ENCODE measurements around the gene PPAN.

The PPAN gene

GRCh38 chr19:10116085-10116865 is 10.1 kb downstream of the PPAN start:
- no peaks in the 10 kb centered on the region for H3K27me3 ChIP-seq
- peaks cover 26 to 31% of the 10 kb centered on the region in 2 experiments for H3K4me1 ChIP-seq (ENCODE audit: control insufficient read depth in 1 of 2, insufficient read depth in 1 of 2, low read depth in 1 of 2, low read length in 1 of 2)
- no peak overlapping the region for H3K4me3 ChIP-seq (ENCODE audit: low read depth in 1 of 2, low read length in 1 of 2)
- H3K9me3 ChIP-seq: no peaks in the 10 kb centered on the region
- no peak for TF ChIP-seq CTCF (IDR thresholded peaks at IDR 0.05)
- no peak overlapping the region for H3K27ac ChIP-seq
- H3K36me3 ChIP-seq: peaks cover 39% of the 10 kb centered on the region

- H3K36me3 ChIP-seq: peaks cover 39% of the 10 kb centered on the region
- no peaks in the 10 kb centered on the region for H3K27me3 ChIP-seq
- peaks cover 19 to 23% of the 10 kb centered on the region in 2 experiments for H3K4me1 ChIP-seq (ENCODE audit: control insufficient read depth in 1 of 2, insufficient read depth in 1 of 2, low read depth in 1 of 2, low read length in 1 of 2)
- no peak for TF ChIP-seq CTCF (IDR thresholded peaks at IDR 0.05)
- H3K4me3 ChIP-seq (ENCODE audit: low read depth in 1 of 2, low read length in 1 of 2): no peak overlapping the region
- no peak overlapping the region for H3K27ac ChIP-seq
- H3K9me3 ChIP-seq: no peaks in the 10 kb centered on the region
These were observed 10.9 kb downstream of the PPAN start for GRCh38 chr19:10116866-10117616.

GRCh38 chr19:10118960-10119359 is 12.8 kb downstream of the PPAN start:
- Histone ChIP-seq H3K36me3 (peaks cover 39% of the 10 kb centered on the region), H3K27me3 (no peaks in the 10 kb centered on the region), H3K27ac (peak overlapping the region; percentile 72), H3K4me3 (ENCODE audit: low read depth in 1 of 2, low read length in 1 of 2) (peak overlapping the region; percentile 71 to 91), H3K9me3 (no peaks in the 10 kb centered on the region), H3K4me1 (ENCODE audit: control insufficient read depth in 1 of 2, insufficient read depth in 1 of 2, low read depth in 1 of 2, low read length in 1 of 2) (peaks cover 10 to 11% of the 10 kb centered on the region in 2 experiments)
- TF ChIP-seq CTCF (IDR thresholded peaks at IDR 0.05): no peak

- peaks cover 10 to 11% of the 10 kb centered on the region in 2 experiments for H3K4me1 ChIP-seq (ENCODE audit: control insufficient read depth in 1 of 2, insufficient read depth in 1 of 2, low read depth in 1 of 2, low read length in 1 of 2)
- no peak overlapping the region for H3K27ac ChIP-seq
- H3K36me3 ChIP-seq: peaks cover 22% of the 10 kb centered on the region
- no peak for TF ChIP-seq CTCF (IDR thresholded peaks at IDR 0.05)
- H3K27me3 ChIP-seq: no peaks in the 10 kb centered on the region
- no peaks in the 10 kb centered on the region for H3K9me3 ChIP-seq
- no peak overlapping the region for H3K4me3 ChIP-seq (ENCODE audit: low read depth in 1 of 2, low read length in 1 of 2)
These were observed 14.5 kb downstream of the PPAN start for GRCh38 chr19:10120538-10121189.

GRCh38 chr19:10122045-10122444 is 15.9 kb downstream of the PPAN start:
- no peak for TF ChIP-seq CTCF (IDR thresholded peaks at IDR 0.05)
- Histone ChIP-seq H3K9me3 (no peaks in the 10 kb centered on the region), H3K36me3 (peaks cover 8% of the 10 kb centered on the region), H3K4me1 (ENCODE audit: control insufficient read depth in 1 of 2, insufficient read depth in 1 of 2, low read depth in 1 of 2, low read length in 1 of 2) (peaks cover 10 to 11% of the 10 kb centered on the region in 2 experiments), H3K27ac (no peak overlapping the region), H3K27me3 (no peaks in the 10 kb centered on the region), H3K4me3 (ENCODE audit: low read depth in 1 of 2, low read length in 1 of 2) (no peak overlapping the region)

Measured in neutrophil (primary cell).